Panc1 (cell line): Measurements from ENCODE around the gene NTM. TPM values are rescaled to one million over a fixed set of nuclear protein-coding genes. Genes with fewer than 3 reads are reported as not detected.

ENCODE experiments used
- ATAC-seq: fragments of 200-7000 bp; cut with Tn5 transposase; 2 replicates; pipeline ENCODE4 v1.9.1; 2020; ENCODE audit warnings: mild to moderate bottlenecking, moderate library complexity
- BruUV-seq: library from RNA; stranded (reverse); fragments of 400-500 nt; replicated peaks from 2 replicates; lab custom pipeline; 2021; lab: Mats Ljungman, UMichigan
- CTCF ChIA-PET: fragments of 300-600 bp; sonication (Branson Sonifier 250); formaldehyde crosslinking; loops from one replicate; lab custom pipeline; 2022; ENCODE audit warnings: antibody characterized with exemption; lab: Charles Lee
- POLR2A ChIA-PET: fragments of 300-600 bp; sonication (Branson Sonifier 250); formaldehyde crosslinking; loops from one replicate; lab custom pipeline; 2022; ENCODE audit warnings: antibody characterized with exemption; lab: Charles Lee
- DNase-seq: peaks from one replicate; pipeline ENCODE4 v3.0.0-alpha.2; 2010; ENCODE audit warnings: low read depth, low spot score
- H3K27ac ChIP-seq: 2 replicates; pipeline ENCODE4 v1.5.1; 2011; ENCODE audit warnings: mild to moderate bottlenecking, low read length, inconsistent platforms
- H3K27me3 ChIP-seq: fragments of 200-500 bp; sonication (Bioruptor generic); 2 replicates; pipeline ENCODE4 v1.6.0; 2014; ENCODE audit warnings: low read length, inconsistent platforms; ENCODE audit not compliant: control insufficient read depth, insufficient read depth
- H3K36me3 ChIP-seq: fragments of 200-500 bp; sonication (Bioruptor generic); 2 replicates; pipeline ENCODE4 v1.5.1; 2014; ENCODE audit warnings: inconsistent platforms, mild to moderate bottlenecking, low read length, moderate library complexity; ENCODE audit not compliant: control insufficient read depth, insufficient read depth
- H3K4me1 ChIP-seq: 2 replicates; pipeline ENCODE4 v1.5.1; 2011; ENCODE audit warnings: inconsistent platforms, mild to moderate bottlenecking, low read length, moderate library complexity; ENCODE audit not compliant: control insufficient read depth, insufficient read depth
- H3K4me3 ChIP-seq, 2 experiments: 2 replicates each; pipeline ENCODE4 v1.5.1; 2011 to 2012; ENCODE audit warnings: low read depth in 2 of 2, low read length in 2 of 2, mild to moderate bottlenecking in 2 of 2, inconsistent platforms in 1 of 2, moderate library complexity in 1 of 2
- H3K9me3 ChIP-seq: fragments of 200-500 bp; sonication (Bioruptor generic); 2 replicates; pipeline ENCODE4 v1.5.1; 2014; ENCODE audit warnings: low read depth, mild to moderate bottlenecking, inconsistent platforms, low read length, moderate library complexity; ENCODE audit not compliant: control insufficient read depth, insufficient read depth
- POLR2AphosphoS5 ChIP-seq: IDR thresholded peaks from 2 replicates; pipeline ENCODE4 v1.6.1; 2012; ENCODE audit warnings: mild to moderate bottlenecking, low read depth, low read length, moderate library complexity
- REST ChIP-seq, 2 experiments: IDR thresholded peaks; 2 replicates each; pipeline ENCODE4 v1.6.1; 2011 to 2012; ENCODE audit warnings: low read depth in 2 of 2, control low read depth in 1 of 2, low read length in 1 of 2, mild to moderate bottlenecking in 1 of 2, moderate library complexity in 1 of 2; ENCODE audit not compliant: insufficient read depth in 1 of 2
- SIN3A ChIP-seq: IDR thresholded peaks from 2 replicates; pipeline ENCODE4 v1.6.1; 2012; ENCODE audit warnings: low read depth, mild to moderate bottlenecking, low read length, moderate library complexity, borderline replicate concordance; ENCODE audit not compliant: insufficient read depth
- TCF7L2 ChIP-seq: IDR thresholded peaks from 2 replicates; pipeline ENCODE4 v1.6.1; 2011; ENCODE audit warnings: mild to moderate bottlenecking, low read depth, low read length, inconsistent platforms
- in situ Hi-C: cut with HindIII; loops from 2 replicates; pipeline ENCODE4 v1.10.0; 2016; ENCODE audit warnings: low sequenced_read_pairs, low pct_unique_long_range_greater_than_20kb
- intact Hi-C: fragments of 100-400 bp; cut with micrococcal nuclease; formaldehyde crosslinking; loops from one replicate; pipeline ENCODE4 v1.10.0; 2022; ENCODE audit not compliant: unreplicated experiment
- total RNA-seq: library from RNA; stranded (reverse); gene quantifications from one replicate; pipeline ENCODE4 v1.2.1, GENCODE V29; 2021; ENCODE audit not compliant: unreplicated experiment
- TF ChIP-seq, protein P1 (sequence below): fragments of 450-650 bp; IDR thresholded peaks from 2 replicates; pipeline ENCODE4 v1.5.1; 2017; ENCODE audit warnings: mild to moderate bottlenecking

Gene NTM
- total RNA-seq, 1 experiment from 2014 or later = 0.10 TPM

DNA sequence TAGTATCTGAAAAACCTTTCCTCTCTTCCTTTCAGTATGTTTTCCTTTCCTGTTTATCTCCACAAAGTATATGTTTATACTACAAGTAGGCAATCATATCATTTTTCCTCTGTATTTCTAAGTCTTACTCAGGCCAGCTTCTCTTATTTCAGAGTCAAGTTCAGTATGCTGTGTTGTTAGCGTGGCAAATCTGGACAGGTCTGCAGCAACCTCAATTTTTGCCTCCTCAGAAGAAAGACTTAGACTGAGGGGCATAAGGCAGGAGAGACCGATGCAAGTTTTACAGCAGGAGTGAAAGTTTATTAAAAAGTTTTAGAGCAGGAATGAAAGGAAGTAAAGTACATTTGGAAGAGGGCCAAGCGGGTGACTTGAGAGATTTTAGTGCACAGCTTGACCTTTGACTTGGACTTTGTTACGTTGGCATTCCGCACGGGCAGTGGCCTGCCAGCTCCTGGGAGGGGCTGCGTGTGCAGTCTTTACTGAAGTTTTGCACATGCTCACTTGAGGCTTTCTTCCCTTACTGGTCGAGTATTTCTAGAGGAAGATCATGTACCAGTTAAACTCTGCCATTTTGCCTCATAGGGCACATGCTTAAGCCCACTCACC is 343.2 kb downstream of the NTM start:
- intact Hi-C loops (no loop called here), in situ Hi-C loops (no loop called here)
- CTCF ChIA-PET = no interaction called here
- POLR2A ChIA-PET = no interaction called here
- H3K4me1 ChIP-seq = no peaks in the 10 kb centered on the region
- DNase-seq (no peak), ATAC-seq (no peak)
- H3K27ac ChIP-seq = no peak overlapping the region
- no peak overlapping the region for H3K4me3 ChIP-seq
- no peaks in the 10 kb centered on the region for H3K27me3 ChIP-seq
- no peak for TF ChIP-seq SIN3A
- no peak for TF ChIP-seq REST (IDR thresholded peaks at IDR 0.05; ENCODE audit: insufficient read depth in 1 of 2, low read depth in 2 of 2, low read length in 1 of 2)
- no peak for TF ChIP-seq TCF7L2
- no peak for TF ChIP-seq POLR2AphosphoS5
- TF ChIP-seq, protein P1, sequence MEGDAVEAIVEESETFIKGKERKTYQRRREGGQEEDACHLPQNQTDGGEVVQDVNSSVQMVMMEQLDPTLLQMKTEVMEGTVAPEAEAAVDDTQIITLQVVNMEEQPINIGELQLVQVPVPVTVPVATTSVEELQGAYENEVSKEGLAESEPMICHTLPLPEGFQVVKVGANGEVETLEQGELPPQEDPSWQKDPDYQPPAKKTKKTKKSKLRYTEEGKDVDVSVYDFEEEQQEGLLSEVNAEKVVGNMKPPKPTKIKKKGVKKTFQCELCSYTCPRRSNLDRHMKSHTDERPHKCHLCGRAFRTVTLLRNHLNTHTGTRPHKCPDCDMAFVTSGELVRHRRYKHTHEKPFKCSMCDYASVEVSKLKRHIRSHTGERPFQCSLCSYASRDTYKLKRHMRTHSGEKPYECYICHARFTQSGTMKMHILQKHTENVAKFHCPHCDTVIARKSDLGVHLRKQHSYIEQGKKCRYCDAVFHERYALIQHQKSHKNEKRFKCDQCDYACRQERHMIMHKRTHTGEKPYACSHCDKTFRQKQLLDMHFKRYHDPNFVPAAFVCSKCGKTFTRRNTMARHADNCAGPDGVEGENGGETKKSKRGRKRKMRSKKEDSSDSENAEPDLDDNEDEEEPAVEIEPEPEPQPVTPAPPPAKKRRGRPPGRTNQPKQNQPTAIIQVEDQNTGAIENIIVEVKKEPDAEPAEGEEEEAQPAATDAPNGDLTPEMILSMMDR = no peak
- H3K36me3 ChIP-seq = no peaks in the 10 kb centered on the region
- BruUV-seq = no TSS peak
- H3K9me3 ChIP-seq = no peaks in the 10 kb centered on the region

DNA sequence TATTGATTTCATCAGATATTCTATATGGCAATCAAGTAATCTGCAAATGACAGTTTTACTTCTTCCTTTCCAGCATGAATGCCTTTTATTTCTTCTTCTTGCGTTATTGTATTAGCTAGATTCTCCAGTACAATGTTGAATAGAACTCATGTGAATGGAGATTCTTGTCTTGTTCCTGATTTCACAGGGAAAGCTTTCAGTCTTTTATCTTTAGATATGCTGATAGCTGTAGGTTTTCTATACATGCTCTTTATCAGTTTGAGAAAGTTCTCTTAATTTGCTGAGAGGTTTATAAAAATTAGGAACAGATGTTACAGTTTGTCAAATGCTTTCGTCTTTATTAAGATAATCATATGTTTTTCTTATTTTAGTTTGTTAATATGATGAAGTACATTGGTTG is 347.2 kb downstream of the NTM start:
- CTCF ChIA-PET = no interaction called here
- Histone ChIP-seq H3K27me3 (no peaks in the 10 kb centered on the region), H3K4me3 (no peak overlapping the region), H3K36me3 (no peaks in the 10 kb centered on the region), H3K27ac (no peak overlapping the region), H3K4me1 (no peaks in the 10 kb centered on the region), H3K9me3 (no peaks in the 10 kb centered on the region)
- intact Hi-C loops = no loop called here
- TF ChIP-seq TCF7L2 (no peak), POLR2AphosphoS5 (no peak)
- POLR2A ChIA-PET = no interaction called here
- no TSS peak for BruUV-seq
- in situ Hi-C loops = no loop called here
- no peak for DNase-seq
- ATAC-seq = no peak

DNA sequence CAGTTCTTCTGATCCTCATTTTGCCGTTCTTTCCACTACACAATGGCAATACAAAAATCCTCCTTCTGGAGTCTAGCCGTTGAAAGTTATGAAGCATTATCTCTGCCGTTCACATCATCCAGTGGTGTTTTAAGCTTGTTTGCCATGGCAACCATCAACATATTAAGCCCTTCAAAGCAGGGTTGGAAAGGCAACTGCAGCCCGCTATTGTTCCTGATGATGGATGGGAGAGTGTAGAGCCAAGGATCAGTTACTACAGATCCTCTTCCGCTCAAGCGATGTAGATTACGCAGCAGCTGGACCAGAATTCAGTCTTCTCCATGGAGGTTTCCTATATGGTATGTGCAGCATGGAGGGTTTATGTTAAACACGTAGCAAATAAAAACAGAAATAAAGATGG is 352.7 kb downstream of the NTM start:
- DNase-seq (no peak), ATAC-seq (no peak)
- intact Hi-C loops = no loop called here
- no peak overlapping the region for H3K27ac ChIP-seq
- H3K4me1 ChIP-seq = no peaks in the 10 kb centered on the region
- ChIA-PET POLR2A (no interaction called here), CTCF (no interaction called here)
- H3K27me3 ChIP-seq = no peaks in the 10 kb centered on the region
- TF ChIP-seq, protein P1 = no peak
- no peak for TF ChIP-seq REST (IDR thresholded peaks at IDR 0.05; ENCODE audit: insufficient read depth in 1 of 2, low read depth in 2 of 2, low read length in 1 of 2)
- no peak for TF ChIP-seq POLR2AphosphoS5
- TF ChIP-seq TCF7L2 = no peak
- no peak for TF ChIP-seq SIN3A
- H3K9me3 ChIP-seq = no peaks in the 10 kb centered on the region
- BruUV-seq = no TSS peak
- in situ Hi-C loops = no loop called here
- no peaks in the 10 kb centered on the region for H3K36me3 ChIP-seq
- no peak overlapping the region for H3K4me3 ChIP-seq
